Hypothalamus (tissue), 51 donors: ENCODE results near the gene MLN.

Experiments
- DNase-seq, 51 donors: peaks; one replicate each; lab custom pipeline; 2025; lab: John Stamatoyannopoulos, UW

MLN gene

GRCh38 chr6:33776186-33776585 is 27.6 kb downstream of the MLN start:
- no peak for DNase-seq

DNA sequence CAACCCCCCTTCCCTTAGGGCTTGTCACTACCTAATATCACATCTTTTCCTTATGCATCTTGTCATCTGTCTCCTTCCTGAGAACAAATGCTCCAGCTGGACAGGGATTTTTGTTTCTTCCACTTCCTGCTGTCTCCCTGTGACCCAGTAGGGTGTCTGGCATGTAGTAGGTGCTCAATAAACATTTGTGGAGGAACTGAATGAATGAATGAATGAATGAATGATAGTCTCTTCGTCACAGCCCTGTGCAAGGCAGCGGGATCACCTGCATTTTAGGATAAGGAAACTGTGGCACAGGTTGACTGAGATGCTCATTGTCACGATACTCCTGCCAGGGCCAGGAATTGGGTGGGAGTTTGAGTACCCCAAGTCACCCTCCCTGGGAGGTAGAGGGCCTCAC is 29.0 kb downstream of the MLN start:
- DNase-seq, result no peak

GRCh38 chr6:33772902-33773472 is 30.8 kb downstream of the MLN start:
- no peak for DNase-seq

DNA sequence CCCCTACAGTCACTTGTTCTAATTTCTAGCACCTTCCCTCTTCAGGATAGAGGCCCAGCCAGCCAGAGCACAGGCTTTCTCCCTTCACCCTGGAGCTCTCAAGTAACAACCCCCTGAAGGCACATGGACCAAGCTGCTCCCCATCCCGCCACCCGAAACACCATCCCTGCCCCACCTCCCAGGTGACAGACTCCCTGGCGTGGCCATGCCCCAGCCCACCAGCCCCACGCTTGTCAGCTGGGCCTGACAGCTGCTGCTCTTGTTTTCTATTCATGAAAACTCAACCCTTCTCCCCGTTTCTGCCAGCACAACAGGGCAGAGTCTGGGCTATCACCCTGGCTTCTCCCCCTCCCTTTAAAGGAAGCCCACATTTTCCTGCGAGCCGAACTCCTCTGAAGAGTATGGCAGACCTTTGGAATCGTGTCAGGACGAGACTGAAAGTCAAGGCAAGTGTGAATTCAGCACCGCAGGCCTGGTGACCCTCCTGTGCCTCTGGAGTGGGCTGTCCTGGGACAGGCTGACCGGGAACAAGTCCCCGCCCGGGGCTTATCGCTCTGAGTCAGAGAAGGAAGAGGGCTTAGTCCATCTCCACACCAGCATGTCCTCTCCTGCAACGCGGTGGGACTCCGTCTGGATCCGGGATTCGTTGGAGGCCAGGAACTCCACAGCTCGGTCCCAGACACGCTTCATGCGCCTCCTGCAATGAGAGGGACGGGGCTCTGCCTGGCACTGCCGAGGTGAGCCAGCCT is 31.5 kb downstream of the MLN start:
- no peak for DNase-seq

GRCh38 chr6:33771146-33772081 is 32.4 kb downstream of the MLN start:
- DNase-seq, result peak in 43 of 51 donors; percentile 8 to 77 (median 36)

DNA sequence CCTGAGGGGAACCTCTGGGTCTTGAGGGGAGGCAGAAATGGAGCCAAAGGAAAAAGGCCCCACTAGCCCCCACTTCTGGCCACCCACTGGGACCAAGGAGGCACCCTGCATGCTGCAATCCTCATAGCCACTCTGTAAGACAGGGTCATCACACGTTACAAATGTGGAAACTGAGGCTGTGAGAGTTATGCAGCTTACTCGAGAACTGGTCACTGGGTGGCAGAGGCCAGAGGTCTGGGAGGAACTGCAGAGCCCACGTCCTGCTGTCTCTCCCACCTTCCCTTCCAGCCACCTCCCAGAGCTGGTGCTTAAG is 33.0 kb downstream of the MLN start:
- DNase-seq, result no peak

DNA sequence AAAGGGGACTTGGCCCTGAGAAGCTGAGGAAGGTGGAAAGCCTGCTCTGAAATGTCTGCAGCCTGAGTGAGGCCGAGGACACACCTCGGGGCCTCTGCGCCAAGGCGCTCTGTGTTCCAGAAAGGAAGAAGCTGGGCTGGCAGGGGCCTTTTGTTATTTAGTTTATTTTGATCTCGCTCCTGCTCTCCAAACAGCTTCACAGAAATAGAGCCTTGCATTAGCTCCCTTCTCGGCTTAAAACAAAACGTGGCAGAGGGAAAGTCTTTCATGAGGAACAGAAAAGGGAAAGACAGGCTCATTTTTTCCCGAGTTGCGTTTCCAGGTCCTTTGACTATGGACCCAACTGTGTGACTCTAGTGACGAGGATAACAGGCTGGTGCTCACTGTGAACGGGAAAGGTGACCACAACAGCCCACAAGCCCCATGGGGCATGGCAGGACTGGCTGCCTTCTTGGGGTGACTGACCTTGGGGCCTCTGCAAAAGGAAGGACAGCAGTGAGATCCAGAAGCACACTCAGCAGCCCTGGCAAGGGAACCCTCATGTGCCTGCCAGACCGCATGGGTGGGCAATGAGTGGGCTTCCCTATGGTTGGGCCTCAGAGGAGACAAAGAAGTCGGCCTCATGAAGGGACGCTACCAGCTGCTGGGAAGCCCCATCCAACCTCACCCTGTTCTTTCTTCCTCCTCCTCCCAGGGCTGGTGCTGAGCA is 33.5 kb downstream of the MLN start:
- peak in 2 of 51 donors; percentile 9 to 14 for DNase-seq

DNA sequence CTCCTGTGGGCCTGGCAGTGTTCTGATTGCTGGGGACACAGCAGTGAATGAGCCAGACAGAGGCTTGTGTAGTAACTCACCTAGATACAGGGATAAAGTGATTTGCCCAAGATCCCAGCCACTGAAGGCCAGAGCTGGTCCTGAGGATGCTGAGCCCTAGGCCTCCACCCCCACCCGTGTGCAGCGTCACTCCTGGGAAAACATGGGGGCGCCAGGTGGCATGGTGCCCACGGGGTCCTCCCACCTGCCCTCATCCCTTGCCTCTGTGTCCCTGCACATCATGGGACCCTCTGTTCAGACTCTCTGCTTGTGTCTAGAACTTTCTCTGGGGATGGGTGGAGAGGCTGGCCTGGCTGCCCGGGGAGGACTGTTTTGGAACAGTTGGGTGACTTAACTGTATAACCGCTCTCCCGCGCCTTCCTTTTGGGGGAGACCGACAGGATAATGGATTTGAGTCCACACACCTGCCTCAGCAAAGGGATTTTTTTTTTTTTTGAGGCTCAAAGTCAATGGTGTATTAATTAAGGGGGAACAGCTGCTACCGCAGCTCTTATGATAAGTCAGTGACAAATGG is 34.5 kb downstream of the MLN start:
- DNase-seq, result no peak

DNA sequence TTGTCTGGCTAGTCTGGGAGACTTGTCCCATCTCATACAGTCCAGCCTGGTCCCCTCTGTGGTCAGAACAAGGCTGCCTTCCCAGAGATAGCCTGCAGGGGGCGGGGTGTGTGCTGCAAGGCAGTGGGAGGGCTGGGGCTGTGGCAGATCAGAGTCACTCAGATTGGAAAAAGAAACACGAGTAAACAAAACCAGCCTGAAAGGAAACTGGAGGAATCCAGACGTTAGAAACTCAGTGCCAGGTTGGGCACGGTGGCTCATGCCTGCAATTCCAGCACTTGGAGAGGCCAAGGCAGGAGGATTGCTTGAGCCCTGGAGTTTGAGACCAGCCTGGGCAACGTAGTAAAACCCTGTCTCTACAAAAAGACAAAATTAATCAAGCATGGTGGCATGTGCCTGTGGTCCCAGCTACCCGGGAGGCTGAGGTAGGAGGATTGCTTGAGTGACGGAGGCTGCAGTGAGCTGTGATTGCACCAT is 35.1 kb downstream of the MLN start:
- peak in 48 of 51 donors; percentile 6 to 80 (median 49) for DNase-seq

GRCh38 chr6:33766921-33767907 is 36.6 kb downstream of the MLN start:
- DNase-seq, result no peak

DNA sequence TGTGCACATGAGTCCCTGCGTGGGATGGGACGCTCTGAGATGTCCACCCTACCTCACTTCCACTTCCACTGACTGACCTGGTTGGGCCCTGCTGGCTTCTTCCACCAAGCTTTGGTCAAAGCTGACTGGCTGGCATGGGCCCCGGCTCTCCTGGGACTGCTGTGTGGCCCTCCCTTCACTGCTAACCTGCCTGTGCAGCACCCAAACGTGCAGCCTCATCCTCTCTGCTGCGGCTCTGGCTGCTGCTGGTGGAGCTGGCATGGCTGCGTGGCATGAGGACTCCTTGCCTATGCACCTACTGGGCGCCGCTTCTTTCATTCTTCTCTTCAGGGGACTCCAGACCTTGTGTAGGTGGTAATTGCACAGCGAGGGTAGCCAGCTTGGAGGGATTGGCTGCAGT is 38.4 kb downstream of the MLN start:
- no peak for DNase-seq

DNA sequence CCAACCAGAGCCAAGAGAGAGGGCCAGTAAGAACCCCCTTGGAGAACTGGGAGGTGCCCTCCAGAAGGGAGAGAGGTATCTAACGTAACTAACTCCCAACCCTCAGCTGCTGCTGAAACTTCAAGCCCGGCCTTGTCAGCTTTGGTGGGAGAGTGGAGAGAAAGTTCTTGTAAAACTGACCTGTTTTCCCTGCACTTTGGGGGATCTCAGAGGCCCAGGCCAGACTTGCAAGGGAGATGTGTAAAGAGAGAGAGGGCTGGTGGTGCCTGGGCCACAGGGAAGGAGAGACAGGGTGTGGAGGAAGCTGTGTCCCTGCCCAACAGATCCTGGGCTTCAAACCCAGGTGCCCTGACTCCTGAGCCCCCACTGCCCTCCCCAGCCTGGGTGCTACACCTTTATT is 39.8 kb downstream of the MLN start:
- no peak for DNase-seq

DNA sequence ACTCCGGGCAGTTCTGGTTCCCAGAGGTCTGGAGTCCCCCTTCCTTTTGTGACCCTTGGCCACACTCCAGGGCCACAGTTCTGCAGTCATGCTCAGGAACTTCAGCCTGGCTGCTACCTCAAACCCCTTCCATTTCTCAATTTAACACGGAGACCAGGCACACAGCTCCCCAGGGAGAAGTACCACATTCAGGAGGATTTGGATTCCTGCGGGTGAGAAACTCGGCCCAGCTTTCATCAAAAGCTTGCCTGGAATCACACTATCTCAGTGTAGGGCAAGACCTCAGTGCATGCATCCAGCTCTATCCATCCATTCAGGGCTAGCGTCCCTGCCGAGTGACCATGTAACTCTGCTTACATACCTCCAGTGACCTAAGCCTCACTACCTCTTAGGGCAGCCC is 40.3 kb downstream of the MLN start:
- no peak for DNase-seq

GRCh38 chr6:33762713-33763112 is 41.1 kb downstream of the MLN start:
- no peak for DNase-seq

- peak in 43 of 51 donors; percentile 11 to 79 (median 46) for DNase-seq
These were observed 41.7 kb downstream of the MLN start for GRCh38 chr6:33761922-33762629.

DNA sequence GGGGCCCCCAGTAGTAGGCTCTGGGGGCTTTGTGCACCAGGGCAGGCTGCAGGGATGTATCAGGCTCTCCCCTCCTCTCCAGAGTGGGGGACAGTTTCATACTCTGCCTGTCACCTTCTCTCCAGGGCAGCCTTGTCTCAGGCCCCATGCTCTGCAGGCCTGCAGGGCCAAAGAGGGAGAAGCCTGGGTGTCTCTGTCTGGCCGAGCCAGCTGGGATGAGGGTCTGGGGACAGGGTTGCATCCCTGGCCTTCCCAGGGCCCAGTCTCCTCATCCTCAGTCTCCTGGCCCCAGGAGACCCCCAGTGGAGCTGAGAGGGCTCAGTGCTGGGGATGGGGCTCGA is 42.3 kb downstream of the MLN start:
- DNase-seq, result no peak

- no peak for DNase-seq
These were observed 43.7 kb downstream of the MLN start for GRCh38 chr6:33759887-33760629.

GRCh38 chr6:33758815-33759216 is 45.0 kb downstream of the MLN start:
- no peak for DNase-seq
